Caco-2 (cell line): Measurements from ENCODE around the gene IL27RA. TPM values are rescaled to one million over a fixed set of nuclear protein-coding genes. Genes with fewer than 3 reads are reported as not detected.
A peak's percentile ranks its signal among the peaks of the same experiment; 100 is the strongest.

Source experiments
- BruUV-seq: library from RNA; stranded (reverse); fragments of 400-500 nt; replicated peaks from 2 replicates; lab custom pipeline; 2021; lab: Mats Ljungman, UMichigan
- CTCF ChIA-PET: fragments of 300-600 bp; sonication (Branson Sonifier 250); formaldehyde crosslinking; loops from one replicate; lab custom pipeline; 2022; ENCODE audit warnings: antibody characterized with exemption; lab: Charles Lee
- POLR2A ChIA-PET: fragments of 300-600 bp; sonication (Branson Sonifier 250); formaldehyde crosslinking; loops from one replicate; lab custom pipeline; 2022; ENCODE audit warnings: antibody characterized with exemption; lab: Charles Lee
- DNase-seq, 2 experiments: peaks; one replicate each; pipeline versions ENCODE4 v3.0.0 to v3.0.0-alpha.2; 2020 to 2022
- H3K27me3 ChIP-seq: replicated peaks from 2 replicates; pipeline ENCODE4 v1.6.0; 2011; ENCODE audit warnings: low read length; ENCODE audit not compliant: control insufficient read depth, insufficient read depth
- H3K36me3 ChIP-seq: 2 replicates; pipeline ENCODE4 v1.5.1; 2011; ENCODE audit warnings: low read length; ENCODE audit not compliant: control insufficient read depth, insufficient read depth
- H3K4me1 ChIP-seq: fragments of 250-450 bp; sonication (Bioruptor Pico); 2 replicates; pipeline ENCODE4 v1.5.1; 2020; ENCODE audit warnings: mild to moderate bottlenecking
- H3K4me3 ChIP-seq: 2 replicates; pipeline ENCODE4 v1.5.1; 2011; ENCODE audit warnings: low read depth, mild to moderate bottlenecking, control low read depth, low read length
- H3K9me3 ChIP-seq: fragments of 250-450 bp; sonication (Bioruptor Pico); 2 replicates; pipeline ENCODE4 v1.5.1; 2020; ENCODE audit warnings: mild to moderate bottlenecking, moderate library complexity
- H3K27ac Mint-ChIP-seq: one replicate; pipeline ENCODE4 v1.8.0; 2022; ENCODE audit warnings: mixed read lengths; ENCODE audit not compliant: unreplicated experiment
- H3K27me3 Mint-ChIP-seq: one replicate; pipeline ENCODE4 v1.8.0; 2022; ENCODE audit warnings: mixed read lengths; ENCODE audit not compliant: insufficient read depth, unreplicated experiment
- H3K36me3 Mint-ChIP-seq: one replicate; pipeline ENCODE4 v1.8.0; 2022; ENCODE audit warnings: mild to moderate bottlenecking, mixed read lengths; ENCODE audit not compliant: insufficient read depth, unreplicated experiment
- H3K4me1 Mint-ChIP-seq: one replicate; pipeline ENCODE4 v1.8.0; 2022; ENCODE audit warnings: low read depth, mixed read lengths; ENCODE audit not compliant: unreplicated experiment
- H3K4me3 Mint-ChIP-seq: one replicate; pipeline ENCODE4 v1.8.0; 2022; ENCODE audit warnings: mild to moderate bottlenecking, moderate library complexity, mixed read lengths; ENCODE audit not compliant: unreplicated experiment
- H3K9me3 Mint-ChIP-seq: one replicate; pipeline ENCODE4 v1.8.0; 2022; ENCODE audit warnings: mixed read lengths; ENCODE audit not compliant: unreplicated experiment
- intact Hi-C: fragments of 100-400 bp; cut with micrococcal nuclease; formaldehyde crosslinking; loops from one replicate; pipeline ENCODE4 v1.10.0; 2022; ENCODE audit not compliant: unreplicated experiment
- total RNA-seq: library from RNA; stranded (reverse); gene quantifications from 2 replicates; pipeline ENCODE4 v1.2.3, GENCODE V29; 2022
- TF ChIP-seq, protein P1 (sequence below), 2 experiments: fragments of 200-600 bp in 1 of 2; IDR thresholded peaks; 1 replicate in 1 of 2; 2 replicates in 1 of 2; pipeline versions ENCODE4 v1.5.1 to v1.8.0; 2011 to 2022; ENCODE audit warnings: antibody characterized with exemption in 1 of 2, control low read depth in 1 of 2, inconsistent platforms in 1 of 2, low read depth in 1 of 2, low read length in 1 of 2, mild to moderate bottlenecking in 1 of 2, moderate library complexity in 1 of 2; ENCODE audit not compliant: insufficient read depth in 1 of 2, severe bottlenecking in 1 of 2, unreplicated experiment in 1 of 2

The IL27RA gene
- total RNA-seq, 1 experiment from 2014 or later: 4.7 TPM

GRCh38 chr19:14097532-14098151, 66.1 kb downstream of the IL27RA start:
- no peaks in the 10 kb centered on the region for H3K27me3 ChIP-seq
- TF ChIP-seq, protein P1, sequence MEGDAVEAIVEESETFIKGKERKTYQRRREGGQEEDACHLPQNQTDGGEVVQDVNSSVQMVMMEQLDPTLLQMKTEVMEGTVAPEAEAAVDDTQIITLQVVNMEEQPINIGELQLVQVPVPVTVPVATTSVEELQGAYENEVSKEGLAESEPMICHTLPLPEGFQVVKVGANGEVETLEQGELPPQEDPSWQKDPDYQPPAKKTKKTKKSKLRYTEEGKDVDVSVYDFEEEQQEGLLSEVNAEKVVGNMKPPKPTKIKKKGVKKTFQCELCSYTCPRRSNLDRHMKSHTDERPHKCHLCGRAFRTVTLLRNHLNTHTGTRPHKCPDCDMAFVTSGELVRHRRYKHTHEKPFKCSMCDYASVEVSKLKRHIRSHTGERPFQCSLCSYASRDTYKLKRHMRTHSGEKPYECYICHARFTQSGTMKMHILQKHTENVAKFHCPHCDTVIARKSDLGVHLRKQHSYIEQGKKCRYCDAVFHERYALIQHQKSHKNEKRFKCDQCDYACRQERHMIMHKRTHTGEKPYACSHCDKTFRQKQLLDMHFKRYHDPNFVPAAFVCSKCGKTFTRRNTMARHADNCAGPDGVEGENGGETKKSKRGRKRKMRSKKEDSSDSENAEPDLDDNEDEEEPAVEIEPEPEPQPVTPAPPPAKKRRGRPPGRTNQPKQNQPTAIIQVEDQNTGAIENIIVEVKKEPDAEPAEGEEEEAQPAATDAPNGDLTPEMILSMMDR (IDR thresholded peaks at IDR 0.05; ENCODE audit: insufficient read depth in 1 of 2, low read depth in 1 of 2, low read length in 1 of 2, severe bottlenecking in 1 of 2, unreplicated experiment in 1 of 2): peak; percentile 6 to 13
- no peak overlapping the region for H3K27ac Mint-ChIP-seq
- ChIA-PET POLR2A (no interaction called here), CTCF (no interaction called here)
- BruUV-seq: no TSS peak
- H3K4me3 Mint-ChIP-seq: no peak overlapping the region
- peaks cover 7% of the 10 kb centered on the region; the same call in 1 of the 2 replicates for H3K9me3 ChIP-seq
- H3K4me1 ChIP-seq: no peaks in the 10 kb centered on the region
- no peak overlapping the region for H3K4me3 ChIP-seq
- H3K36me3 Mint-ChIP-seq: peaks cover 16% of the 10 kb centered on the region
- H3K27me3 Mint-ChIP-seq: no peaks in the 10 kb centered on the region
- peak in 1 of 2 experiments; percentile 35 for DNase-seq
- H3K9me3 Mint-ChIP-seq: no peaks in the 10 kb centered on the region
- no peaks in the 10 kb centered on the region for H3K4me1 Mint-ChIP-seq
- H3K36me3 ChIP-seq: no peaks in the 10 kb centered on the region
- intact Hi-C loops: no loop called here

DNA sequence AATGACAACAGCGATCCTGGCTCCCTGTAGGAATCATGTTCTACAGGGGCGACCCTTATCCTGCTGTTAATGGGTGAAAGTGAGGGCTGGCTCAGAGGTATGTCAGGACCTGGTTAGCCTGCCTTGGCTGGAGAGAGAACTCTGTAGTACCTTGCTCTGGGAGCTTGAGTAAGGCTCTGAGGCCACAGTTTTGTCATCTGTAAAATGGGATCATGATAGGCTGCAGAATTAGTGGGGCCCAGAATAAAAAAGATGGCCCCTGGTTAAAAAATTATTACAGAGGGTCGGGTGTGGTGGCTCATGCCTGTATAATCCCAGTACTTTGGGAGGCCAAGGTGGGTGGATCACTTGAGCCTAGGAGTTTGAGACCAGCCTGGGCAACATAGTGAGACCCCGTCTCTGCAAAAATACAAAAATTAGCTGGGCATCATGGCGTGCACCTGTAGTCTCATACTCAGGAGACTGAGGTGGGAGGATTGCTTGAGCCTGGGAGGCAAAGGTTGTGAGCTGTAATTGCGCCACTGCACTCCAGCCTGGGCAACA, 69.5 kb downstream of the IL27RA start:
- no peaks in the 10 kb centered on the region for H3K4me1 ChIP-seq
- Mint-ChIP-seq H3K36me3 (peaks cover 6% of the 10 kb centered on the region), H3K27ac (no peak overlapping the region), H3K4me3 (no peak overlapping the region), H3K27me3 (no peaks in the 10 kb centered on the region), H3K4me1 (no peaks in the 10 kb centered on the region), H3K9me3 (no peaks in the 10 kb centered on the region)
- no peaks in the 10 kb centered on the region for H3K9me3 ChIP-seq
- ChIA-PET CTCF (no interaction called here), POLR2A (no interaction called here)
- no peaks in the 10 kb centered on the region for H3K27me3 ChIP-seq
- no peak for DNase-seq
- intact Hi-C loops: no loop called here
- TF ChIP-seq, protein P1 (IDR thresholded peaks at IDR 0.05; ENCODE audit: insufficient read depth in 1 of 2, low read depth in 1 of 2, low read length in 1 of 2, severe bottlenecking in 1 of 2, unreplicated experiment in 1 of 2): no peak
- H3K36me3 ChIP-seq: no peaks in the 10 kb centered on the region
- H3K4me3 ChIP-seq: no peak overlapping the region
- no TSS peak for BruUV-seq

- Histone ChIP-seq H3K36me3 (no peaks in the 10 kb centered on the region), H3K4me1 (no peaks in the 10 kb centered on the region), H3K27me3 (no peaks in the 10 kb centered on the region), H3K4me3 (no peak overlapping the region), H3K9me3 (no peaks in the 10 kb centered on the region)
- peaks cover 6% of the 10 kb centered on the region for H3K36me3 Mint-ChIP-seq
- no peaks in the 10 kb centered on the region for H3K9me3 Mint-ChIP-seq
- DNase-seq: no peak
- no peaks in the 10 kb centered on the region for H3K4me1 Mint-ChIP-seq
- no peaks in the 10 kb centered on the region for H3K27me3 Mint-ChIP-seq
- no peak overlapping the region for H3K4me3 Mint-ChIP-seq
- CTCF ChIA-PET: no interaction called here
- intact Hi-C loops: no loop called here
- POLR2A ChIA-PET: no interaction called here
- BruUV-seq: no TSS peak
- TF ChIP-seq, protein P1 (IDR thresholded peaks at IDR 0.05; ENCODE audit: insufficient read depth in 1 of 2, low read depth in 1 of 2, low read length in 1 of 2, severe bottlenecking in 1 of 2, unreplicated experiment in 1 of 2): no peak
- no peak overlapping the region for H3K27ac Mint-ChIP-seq
Observed at GRCh38 chr19:14102102-14102696, 70.6 kb downstream of the IL27RA start.
